NCI-H82 treated with DMSO at 0.1 percent for 48 hours (cell line): ENCODE measurements around the gene CDH19.

Experiments used
- DNase-seq: peaks from one replicate; lab custom pipeline; 2025; ENCODE audit not compliant: unreplicated experiment; lab: John Stamatoyannopoulos, UW

CDH19 gene

GRCh38 chr18:66571845-66572244 is 32.0 kb downstream of the CDH19 start:
- no peak for DNase-seq

GRCh38 chr18:66566616-66567015 is 37.3 kb downstream of the CDH19 start:
- DNase-seq: no peak

- DNase-seq: no peak
Observed at GRCh38 chr18:66564236-66564635, 39.7 kb downstream of the CDH19 start.

GRCh38 chr18:66562279-66562678 is 41.6 kb downstream of the CDH19 start:
- no peak for DNase-seq

GRCh38 chr18:66560094-66560493 is 43.8 kb downstream of the CDH19 start:
- DNase-seq: no peak

GRCh38 chr18:66558773-66559172 is 45.1 kb downstream of the CDH19 start:
- no peak for DNase-seq

GRCh38 chr18:66557091-66557490 is 46.8 kb downstream of the CDH19 start:
- no peak for DNase-seq

- DNase-seq: no peak
Observed at GRCh38 chr18:66555585-66555984, 48.3 kb downstream of the CDH19 start.

- no peak for DNase-seq
Observed at GRCh38 chr18:66553824-66554223, 50.1 kb downstream of the CDH19 start.

- DNase-seq: no peak
Observed at GRCh38 chr18:66550366-66550765, 53.5 kb downstream of the CDH19 start.

- no peak for DNase-seq
Observed at GRCh38 chr18:66548747-66549146, 55.1 kb downstream of the CDH19 start.

- DNase-seq: no peak
Observed at GRCh38 chr18:66534110-66534509, 69.8 kb downstream of the CDH19 start.

GRCh38 chr18:66533693-66534092 is 70.2 kb downstream of the CDH19 start:
- DNase-seq: no peak

- DNase-seq: no peak
Observed at GRCh38 chr18:66523219-66523991, 80.5 kb downstream of the CDH19 start.

GRCh38 chr18:66513996-66514395 is 89.9 kb downstream of the CDH19 start:
- no peak for DNase-seq

- no peak for DNase-seq
Observed at GRCh38 chr18:66511792-66512191, 92.1 kb downstream of the CDH19 start.

GRCh38 chr18:66511289-66511688 is 92.6 kb downstream of the CDH19 start:
- no peak for DNase-seq

- no peak for DNase-seq
Observed at GRCh38 chr18:66510357-66511045, 93.4 kb downstream of the CDH19 start.

- DNase-seq: no peak
Observed at GRCh38 chr18:66508937-66509336, 95.0 kb downstream of the CDH19 start.

GRCh38 chr18:66506178-66506577 is 97.7 kb downstream of the CDH19 start:
- no peak for DNase-seq

GRCh38 chr18:66497351-66497750 is 106.5 kb downstream of the CDH19 start:
- DNase-seq: no peak

GRCh38 chr18:66495844-66496243 is 108.0 kb downstream of the CDH19 start:
- DNase-seq: peak; percentile 58

- DNase-seq: no peak
Observed at GRCh38 chr18:66473882-66474281, 130.0 kb downstream of the CDH19 start.
